AG09319 (cell line): ENCODE data around the gene KIDINS220.

Experiments used
- DNase-seq: peaks from one replicate; pipeline ENCODE4 v3.0.0-alpha.2; 2010; ENCODE audit warnings: low read depth; ENCODE audit errors: extremely low read depth
- CTCF ChIP-seq: IDR thresholded peaks from 2 replicates; pipeline ENCODE4 v1.5.1; 2011; ENCODE audit warnings: low read depth, mild to moderate bottlenecking, inconsistent platforms, low read length, moderate library complexity

KIDINS220 gene

DNA sequence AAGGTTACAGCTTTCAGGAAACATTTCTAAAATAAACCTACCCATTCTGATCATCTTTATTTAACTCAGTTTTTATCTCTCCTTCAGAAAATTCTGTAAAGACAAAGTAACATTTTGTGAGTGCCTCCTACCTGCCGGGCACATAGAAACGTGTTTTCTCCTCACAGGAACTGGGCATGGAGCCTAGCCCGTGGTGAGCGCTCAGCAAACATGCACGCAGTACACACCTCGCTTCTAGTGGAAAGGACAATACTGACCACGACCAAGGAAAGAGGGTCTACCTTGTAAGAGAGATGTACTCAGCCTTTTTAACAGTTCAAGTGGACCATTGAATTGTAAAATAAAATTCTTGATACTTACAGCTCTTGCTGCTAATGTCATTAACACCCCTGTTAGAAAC lies 24.8 kb upstream of the KIDINS220 start:
- TF ChIP-seq CTCF, result no peak
- DNase-seq, result no peak

- TF ChIP-seq CTCF, result no peak
- DNase-seq, result no peak
Observed at GRCh38 chr2:8861797-8862196, 24.4 kb upstream of the KIDINS220 start.

DNA sequence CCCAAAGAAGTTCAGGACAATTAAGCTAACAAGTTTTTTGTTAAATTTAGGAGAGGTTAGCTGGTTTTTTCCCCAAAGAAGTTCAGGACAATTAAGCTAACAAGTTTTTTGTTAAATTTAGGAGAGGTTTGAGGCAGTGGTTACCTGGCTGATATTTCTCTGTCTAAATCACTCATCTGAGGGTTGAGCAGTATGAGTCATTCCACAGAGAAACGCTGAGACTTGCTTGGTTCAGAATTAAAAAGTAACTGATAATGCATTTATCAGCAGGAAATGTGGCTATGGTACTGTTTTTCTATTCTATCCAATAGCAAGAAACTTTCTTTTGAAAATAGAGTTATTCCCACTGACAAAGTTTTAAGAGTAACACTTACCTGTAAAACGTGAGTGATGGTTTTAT lies 22.8 kb upstream of the KIDINS220 start:
- DNase-seq, result no peak
- no peak for TF ChIP-seq CTCF

- DNase-seq, result no peak
- no peak for TF ChIP-seq CTCF
Observed at GRCh38 chr2:8858910-8859309, 21.5 kb upstream of the KIDINS220 start.

DNA sequence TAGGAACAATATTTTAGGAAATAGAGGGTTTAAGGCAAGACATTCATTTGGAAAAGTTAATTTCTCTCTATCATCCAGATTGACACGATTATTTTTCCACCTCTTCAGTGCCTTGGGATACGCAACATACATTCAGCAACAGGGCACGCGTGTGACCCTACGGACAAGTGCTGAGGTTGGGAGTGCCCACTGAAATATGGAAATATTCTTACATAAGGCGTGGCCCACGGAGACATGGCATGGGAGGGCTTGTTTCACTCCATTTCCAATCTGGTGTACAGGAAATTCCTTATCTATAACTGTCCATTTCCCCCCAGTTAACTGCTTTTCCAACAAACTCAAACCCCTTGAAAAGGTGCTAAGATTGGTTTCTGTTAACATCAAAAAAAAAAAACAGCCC lies 20.9 kb upstream of the KIDINS220 start:
- DNase-seq, result no peak
- TF ChIP-seq CTCF, result no peak

- no peak for TF ChIP-seq CTCF
- no peak for DNase-seq
Observed at GRCh38 chr2:8857709-8858108, 20.3 kb upstream of the KIDINS220 start.

- DNase-seq, result no peak
- no peak for TF ChIP-seq CTCF
Observed at GRCh38 chr2:8856176-8856575, 18.8 kb upstream of the KIDINS220 start.

DNA sequence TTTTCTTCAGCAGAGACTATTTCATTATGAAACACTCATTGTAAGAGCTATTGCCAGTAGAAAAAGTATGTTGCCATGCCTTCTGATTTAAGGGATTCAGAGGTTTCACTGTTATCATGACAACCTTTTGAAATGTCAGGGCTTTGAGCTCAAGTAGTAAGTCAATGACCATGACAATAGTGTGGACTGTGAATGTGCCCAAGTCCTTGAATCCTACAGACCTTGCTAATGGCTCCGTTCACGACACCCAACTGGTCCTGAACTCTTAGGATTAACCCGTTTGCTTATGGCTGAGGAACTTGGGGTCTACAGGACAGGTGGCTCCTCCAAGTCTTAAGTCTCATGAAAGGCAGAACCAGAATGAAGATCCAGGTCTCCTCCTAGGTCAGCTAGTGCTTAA lies 17.6 kb upstream of the KIDINS220 start:
- TF ChIP-seq CTCF, result no peak
- no peak for DNase-seq
